Keratinocyte (primary cell): Measurements from ENCODE around the gene SPATS2. TPM values are rescaled to one million over a fixed set of nuclear protein-coding genes. Genes with fewer than 3 reads are reported as not detected.
"Not testable (repeated sequence)": the region's sequence is repeated elsewhere in the genome, so short reads cannot be mapped to it uniquely, and the experiment has no call there.

Experiments
- DNase-seq: peaks from one replicate; pipeline ENCODE4 v3.0.0-alpha.2; 2011; ENCODE audit warnings: low read depth, missing footprints, low spot score
- FAIRE-seq: peaks from 2 replicates; lab custom pipeline; 2011; peaks lifted over from hg19 to GRCh38; lab: Jason Lieb, UNC
- H2AFZ ChIP-seq: 2 replicates; pipeline ENCODE4 v1.6.0; 2012; ENCODE audit warnings: low read length, control low read depth, inconsistent platforms; ENCODE audit not compliant: control insufficient read depth
- H3K27ac ChIP-seq: 2 replicates; pipeline ENCODE4 v1.5.1; 2011; ENCODE audit warnings: low read length; ENCODE audit not compliant: control insufficient read depth, insufficient read depth
- H3K27me3 ChIP-seq: 3 replicates; pipeline ENCODE4 v1.6.0; 2011; ENCODE audit warnings: low read length; ENCODE audit not compliant: control insufficient read depth, insufficient read depth; ENCODE audit errors: extremely low read depth
- H3K36me3 ChIP-seq, 2 experiments: 2 replicates in 1 of 2; 3 replicates in 1 of 2; pipeline ENCODE4 v1.5.1; 2011; ENCODE audit warnings: low read length in 2 of 2, mild to moderate bottlenecking in 1 of 2; ENCODE audit not compliant: control insufficient read depth in 2 of 2, insufficient read depth in 2 of 2; ENCODE audit errors: extremely low read depth in 1 of 2
- H3K4me1 ChIP-seq: 3 replicates; pipeline ENCODE4 v1.5.1; 2011; ENCODE audit warnings: low read length; ENCODE audit not compliant: control insufficient read depth, insufficient read depth; ENCODE audit errors: extremely low read depth
- H3K4me2 ChIP-seq: 3 replicates; pipeline ENCODE4 v1.6.0; 2011; ENCODE audit warnings: low read depth, low read length; ENCODE audit not compliant: control insufficient read depth, insufficient read depth; ENCODE audit errors: extremely low read depth
- H3K4me3 ChIP-seq, 3 experiments: fragments of 200-600 bp in 1 of 3; sonication (generic) in 1 of 3; 2 replicates in 2 of 3; 3 replicates in 1 of 3; pipeline ENCODE4 v1.5.1; 2011 to 2016; ENCODE audit warnings: low read length in 3 of 3, mild to moderate bottlenecking in 3 of 3, control low read depth in 2 of 3, inconsistent platforms in 1 of 3, low read depth in 1 of 3, mixed read lengths in 1 of 3, mixed run types in 1 of 3, moderate library complexity in 1 of 3; ENCODE audit not compliant: control insufficient read depth in 2 of 3, insufficient read depth in 2 of 3; ENCODE audit errors: extremely low read depth in 1 of 3
- H3K79me2 ChIP-seq: 2 replicates; pipeline ENCODE4 v1.6.0; 2012; ENCODE audit warnings: low read length; ENCODE audit not compliant: control insufficient read depth, insufficient read depth
- H3K9ac ChIP-seq: 3 replicates; pipeline ENCODE4 v1.6.0; 2011; ENCODE audit warnings: low read length; ENCODE audit not compliant: control insufficient read depth, insufficient read depth; ENCODE audit errors: extremely low read depth
- H3K9me1 ChIP-seq: 3 replicates; pipeline ENCODE4 v1.6.0; 2011; ENCODE audit warnings: low read length; ENCODE audit not compliant: control insufficient read depth, insufficient read depth; ENCODE audit errors: extremely low read depth
- H3K9me3 ChIP-seq: 2 replicates; pipeline ENCODE4 v1.5.1; 2012; ENCODE audit warnings: low read depth, low read length; ENCODE audit not compliant: control insufficient read depth
- H4K20me1 ChIP-seq: 3 replicates; pipeline ENCODE4 v1.6.0; 2011; ENCODE audit warnings: low read length; ENCODE audit not compliant: control insufficient read depth, insufficient read depth; ENCODE audit errors: extremely low read depth
- EZH2 ChIP-seq: IDR thresholded peaks from one replicate; pipeline ENCODE4 v1.6.1; 2012; ENCODE audit warnings: inconsistent platforms, mild to moderate bottlenecking, low read length, moderate library complexity
- dilution Hi-C: fragments of 300-500 bp; cut with MboI; formaldehyde crosslinking; loops from one replicate; pipeline ENCODE4 v1.7.0; 2020; ENCODE audit warnings: low sequenced_read_pairs; ENCODE audit not compliant: extremely low pct_ligation_motif_present
- polyA plus RNA-seq, 5 experiments: library from polyadenylated mRNA; depleted of rRNA in 3 of 5; stranded (reverse) in 3 of 5; stranded (forward) in 1 of 5; unstranded in 1 of 5; fragments of >200 nt; gene quantifications; 1 replicate in 1 of 5; 2 replicates in 3 of 5; 3 replicates in 1 of 5; pipeline versions ENCODE4 v1.2.1 to v1.2.3, GENCODE V29; 2011 to 2012; ENCODE audit warnings: missing spikeins in 2 of 5, low read depth in 1 of 5, low replicate concordance in 1 of 5
- TF ChIP-seq, protein P1 (sequence below), 3 experiments: IDR thresholded peaks in 1 of 3; conservative IDR thresholded peaks in 1 of 3; optimal IDR thresholded peaks in 1 of 3; 2 replicates in 2 of 3; 3 replicates in 1 of 3; pipeline versions ENCODE3 to v1.5.1; 2011; ENCODE audit warnings: low read length in 3 of 3, mild to moderate bottlenecking in 3 of 3, moderate library complexity in 2 of 3, control low read depth in 1 of 3, inconsistent platforms in 1 of 3; ENCODE audit not compliant: insufficient read depth in 2 of 3; ENCODE audit errors: extremely low read depth in 1 of 3

The SPATS2 gene
- polyA plus RNA-seq, 1 donor (not counting 4 experiments of a cell fraction or from before 2014, with no cell fraction given) = 47.9 TPM

DNA sequence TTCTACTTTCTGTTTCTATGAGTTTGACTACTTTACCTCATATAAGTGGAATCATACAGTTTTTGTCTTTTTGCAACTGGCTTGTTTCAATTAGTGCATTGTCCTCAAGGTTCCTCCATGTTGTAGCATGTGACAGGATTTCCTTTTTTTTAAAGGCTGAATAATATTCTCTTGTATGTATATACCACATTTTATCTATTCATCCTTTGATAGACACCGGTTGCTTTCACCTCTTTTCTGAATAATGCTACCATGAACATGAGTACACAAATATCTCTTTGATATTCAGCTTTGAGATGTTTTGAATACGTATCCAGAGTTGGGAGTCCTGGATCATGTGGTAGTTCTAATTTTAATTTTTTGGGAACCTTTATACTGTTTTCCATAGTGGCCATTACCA, 65.4 kb downstream of the SPATS2 start:
- FAIRE-seq = no peak

DNA sequence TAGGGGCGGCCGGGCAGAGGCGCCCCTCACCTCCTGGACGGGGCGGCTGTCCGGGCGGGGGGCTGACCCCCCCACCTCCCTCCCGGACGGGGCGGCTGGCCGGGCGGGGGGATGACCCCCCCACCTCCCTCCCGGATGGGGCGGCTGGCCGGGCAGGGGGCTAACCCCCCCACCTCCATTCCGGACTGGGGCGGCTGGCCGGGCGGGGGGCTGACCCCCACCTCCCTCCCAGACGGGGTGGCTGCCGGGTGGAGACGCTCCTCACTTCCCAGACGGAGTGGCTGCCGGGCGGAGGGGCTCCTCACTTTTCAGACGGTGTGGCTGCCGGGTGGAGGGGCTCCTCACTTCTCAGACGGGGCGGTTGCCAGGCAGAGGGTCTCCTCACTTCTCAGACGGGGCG, 69.5 kb downstream of the SPATS2 start:
- dilution Hi-C loops, DNase-seq, H3K9ac ChIP-seq, H3K9me3 ChIP-seq, H3K9me1 ChIP-seq, H3K27me3 ChIP-seq, H3K27ac ChIP-seq, H3K4me2 ChIP-seq, H3K4me1 ChIP-seq, H2AFZ ChIP-seq, H4K20me1 ChIP-seq, FAIRE-seq, H3K4me3 ChIP-seq, H3K36me3 ChIP-seq: not testable (repeated sequence)
- H3K79me2 ChIP-seq = peaks cover 23% of the 10 kb centered on the region

More for the DNA sequence above, 65.4 kb downstream of the SPATS2 start:
- no peak overlapping the region for H2AFZ ChIP-seq
- no peak overlapping the region for H3K4me3 ChIP-seq
- no peak for DNase-seq
- H3K79me2 ChIP-seq = peaks cover 5% of the 10 kb centered on the region
- dilution Hi-C loops = no loop called here
- no peak overlapping the region for H3K4me2 ChIP-seq
- no peaks in the 10 kb centered on the region for H3K9me1 ChIP-seq
- TF ChIP-seq EZH2 = no peak
- TF ChIP-seq, protein P1, sequence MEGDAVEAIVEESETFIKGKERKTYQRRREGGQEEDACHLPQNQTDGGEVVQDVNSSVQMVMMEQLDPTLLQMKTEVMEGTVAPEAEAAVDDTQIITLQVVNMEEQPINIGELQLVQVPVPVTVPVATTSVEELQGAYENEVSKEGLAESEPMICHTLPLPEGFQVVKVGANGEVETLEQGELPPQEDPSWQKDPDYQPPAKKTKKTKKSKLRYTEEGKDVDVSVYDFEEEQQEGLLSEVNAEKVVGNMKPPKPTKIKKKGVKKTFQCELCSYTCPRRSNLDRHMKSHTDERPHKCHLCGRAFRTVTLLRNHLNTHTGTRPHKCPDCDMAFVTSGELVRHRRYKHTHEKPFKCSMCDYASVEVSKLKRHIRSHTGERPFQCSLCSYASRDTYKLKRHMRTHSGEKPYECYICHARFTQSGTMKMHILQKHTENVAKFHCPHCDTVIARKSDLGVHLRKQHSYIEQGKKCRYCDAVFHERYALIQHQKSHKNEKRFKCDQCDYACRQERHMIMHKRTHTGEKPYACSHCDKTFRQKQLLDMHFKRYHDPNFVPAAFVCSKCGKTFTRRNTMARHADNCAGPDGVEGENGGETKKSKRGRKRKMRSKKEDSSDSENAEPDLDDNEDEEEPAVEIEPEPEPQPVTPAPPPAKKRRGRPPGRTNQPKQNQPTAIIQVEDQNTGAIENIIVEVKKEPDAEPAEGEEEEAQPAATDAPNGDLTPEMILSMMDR (optimal IDR thresholded peaks at IDR 0.05 in 1 of 3, IDR thresholded peaks at IDR 0.05 in 1 of 3, conservative IDR thresholded peaks at IDR 0.05 in 1 of 3; ENCODE audit: extremely low read depth in 1 of 3, insufficient read depth in 2 of 3, low read length in 3 of 3) = no peak
- H3K4me1 ChIP-seq = peaks cover 8% of the 10 kb centered on the region
- no peaks in the 10 kb centered on the region for H4K20me1 ChIP-seq
- no peaks in the 10 kb centered on the region for H3K27me3 ChIP-seq
- no peaks in the 10 kb centered on the region for H3K9me3 ChIP-seq
- no peaks in the 10 kb centered on the region for H3K36me3 ChIP-seq
- H3K27ac ChIP-seq = no peak overlapping the region
- H3K9ac ChIP-seq = no peak overlapping the region

DNA sequence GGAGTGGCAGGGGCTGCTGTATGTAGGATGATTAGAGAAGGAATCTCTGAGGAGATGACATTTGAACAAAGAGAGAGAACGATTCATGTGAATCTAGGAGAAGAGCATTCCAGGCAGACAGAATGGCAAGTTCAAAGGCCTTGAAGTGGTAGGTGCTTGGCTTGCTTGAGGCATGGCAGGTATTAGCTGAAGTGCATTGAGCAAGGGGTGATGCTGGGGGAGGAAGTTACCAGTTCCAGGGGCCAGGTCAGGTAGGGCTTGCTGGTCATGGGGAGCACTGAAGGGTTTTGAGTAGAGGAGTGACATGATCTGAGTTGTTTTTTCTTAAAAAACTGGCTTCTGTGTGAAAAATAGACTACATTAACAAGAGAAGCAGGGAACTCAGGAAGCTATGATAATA, 71.8 kb downstream of the SPATS2 start:
- Histone ChIP-seq H3K9me3 (no peaks in the 10 kb centered on the region), H3K4me2 (no peak overlapping the region), H4K20me1 (no peaks in the 10 kb centered on the region), H3K4me1 (no peaks in the 10 kb centered on the region), H3K9me1 (no peaks in the 10 kb centered on the region), H2AFZ (no peak overlapping the region), H3K9ac (no peak overlapping the region), H3K79me2 (peaks cover 25% of the 10 kb centered on the region), H3K36me3 (peaks cover 1 to 4% of the 10 kb centered on the region in 2 experiments), H3K27me3 (no peaks in the 10 kb centered on the region), H3K27ac (no peak overlapping the region), H3K4me3 (no peak overlapping the region)
- dilution Hi-C loops = no loop called here
- FAIRE-seq = no peak
- TF ChIP-seq, protein P1 (optimal IDR thresholded peaks at IDR 0.05 in 1 of 3, IDR thresholded peaks at IDR 0.05 in 1 of 3, conservative IDR thresholded peaks at IDR 0.05 in 1 of 3; ENCODE audit: extremely low read depth in 1 of 3, insufficient read depth in 2 of 3, low read length in 3 of 3) = no peak
- TF ChIP-seq EZH2 = no peak
- DNase-seq = no peak
